Adipocyte (in vitro differentiated cells): ENCODE results near the gene THY1.
"Not testable (repeated sequence)": the region's sequence is repeated elsewhere in the genome, so short reads cannot be mapped to it uniquely, and the experiment has no call there.

ENCODE experiments used
- DNase-seq: peaks from one replicate; pipeline ENCODE4 v3.0.0-alpha.2; 2015; ENCODE audit warnings: low read depth
- H3K27me3 ChIP-seq: replicated peaks from 2 replicates; pipeline ENCODE4 v1.7.0; 2013; ENCODE audit warnings: mild to moderate bottlenecking, low read length, moderate library complexity; ENCODE audit not compliant: control insufficient read depth, insufficient read depth
- H3K36me3 ChIP-seq: 2 replicates; pipeline ENCODE4 v1.7.0; 2013; ENCODE audit warnings: low read length, mild to moderate bottlenecking, moderate library complexity; ENCODE audit not compliant: control insufficient read depth, insufficient read depth, severe bottlenecking
- H3K4me1 ChIP-seq: 2 replicates; pipeline ENCODE4 v1.7.0; 2013; ENCODE audit warnings: mild to moderate bottlenecking, low read length, moderate library complexity; ENCODE audit not compliant: control insufficient read depth, insufficient read depth
- H3K4me3 ChIP-seq: 2 replicates; pipeline ENCODE4 v1.7.0; 2013; ENCODE audit warnings: mild to moderate bottlenecking, low read length, moderate library complexity
- H3K9ac ChIP-seq: 2 replicates; pipeline ENCODE4 v1.7.0; 2013; ENCODE audit warnings: mild to moderate bottlenecking, low read length, moderate library complexity
- H3K9me3 ChIP-seq: 2 replicates; pipeline ENCODE4 v1.7.0; 2013; ENCODE audit warnings: mild to moderate bottlenecking, low read length, moderate library complexity; ENCODE audit not compliant: control insufficient read depth

THY1 gene

DNA sequence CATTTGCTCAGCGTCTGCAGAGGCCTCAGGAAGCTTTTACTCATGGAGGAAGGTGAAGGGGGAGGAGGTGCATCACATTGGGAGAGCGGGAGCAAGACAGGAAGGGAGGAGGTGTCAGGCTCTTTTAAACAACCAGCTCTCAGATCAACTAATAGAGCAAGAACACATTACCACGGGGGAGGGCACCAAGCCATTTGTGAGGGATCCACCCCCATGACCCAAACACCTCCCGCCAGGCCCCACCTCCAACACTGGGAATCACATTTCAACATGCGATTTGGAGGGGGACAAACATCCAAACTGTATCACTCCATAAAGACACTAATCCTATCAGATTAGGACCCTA is 18.9 kb upstream of the THY1 start:
- H3K9me3 ChIP-seq = no peaks in the 10 kb centered on the region
- no peaks in the 10 kb centered on the region for H3K36me3 ChIP-seq
- DNase-seq = no peak
- peaks cover 24% of the 10 kb centered on the region for H3K4me1 ChIP-seq
- H3K27me3 ChIP-seq = no peaks in the 10 kb centered on the region
- no peak overlapping the region for H3K9ac ChIP-seq
- H3K4me3 ChIP-seq = no peak overlapping the region

DNA sequence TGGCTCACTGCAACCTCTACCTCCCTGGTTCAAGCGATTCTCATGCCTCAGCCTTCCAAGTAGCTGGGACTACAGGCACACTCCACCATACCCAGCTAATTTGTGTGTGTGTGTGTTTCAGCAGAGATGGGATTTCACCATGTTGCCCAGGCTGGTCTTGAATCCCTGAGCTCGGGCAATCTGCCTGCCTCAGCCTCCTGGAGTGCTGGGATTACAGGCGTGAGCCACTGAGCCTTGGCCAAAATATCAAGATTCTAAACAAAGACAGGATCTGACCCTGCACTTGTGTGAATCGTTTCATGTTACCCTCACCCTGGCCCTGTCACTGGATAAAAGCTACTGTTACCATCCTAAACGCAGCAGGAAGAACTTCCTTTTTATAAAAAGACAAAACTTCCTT is 15.6 kb upstream of the THY1 start:
- DNase-seq = no peak
- H3K9me3 ChIP-seq = no peaks in the 10 kb centered on the region
- H3K4me3 ChIP-seq = no peak overlapping the region
- H3K9ac ChIP-seq = no peak overlapping the region
- peaks cover 17% of the 10 kb centered on the region for H3K4me1 ChIP-seq
- no peaks in the 10 kb centered on the region for H3K36me3 ChIP-seq
- H3K27me3 ChIP-seq = no peaks in the 10 kb centered on the region

DNA sequence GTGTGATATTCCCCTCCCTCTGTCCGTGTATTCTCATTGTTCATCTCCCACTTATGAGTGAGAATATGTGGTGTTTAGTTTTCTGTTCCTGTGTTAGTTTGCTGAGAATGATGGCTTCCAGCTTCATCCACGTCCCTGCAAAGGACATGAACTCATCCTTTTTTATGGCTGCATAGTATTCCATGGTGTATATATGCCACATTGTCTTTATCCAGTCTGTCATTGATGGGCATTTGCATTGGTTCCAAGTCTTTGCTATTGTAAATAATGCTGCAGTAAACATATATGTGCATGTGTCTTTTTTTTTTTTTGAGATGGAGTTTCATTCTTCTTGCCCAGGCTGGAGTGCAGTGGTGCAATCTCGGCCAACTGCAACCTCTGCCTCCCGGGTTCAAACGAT is 14.5 kb upstream of the THY1 start:
- not testable (repeated sequence) for H3K27me3 ChIP-seq, DNase-seq, H3K9ac ChIP-seq, H3K9me3 ChIP-seq, H3K4me3 ChIP-seq, H3K36me3 ChIP-seq
- H3K4me1 ChIP-seq = peaks cover 26% of the 10 kb centered on the region

DNA sequence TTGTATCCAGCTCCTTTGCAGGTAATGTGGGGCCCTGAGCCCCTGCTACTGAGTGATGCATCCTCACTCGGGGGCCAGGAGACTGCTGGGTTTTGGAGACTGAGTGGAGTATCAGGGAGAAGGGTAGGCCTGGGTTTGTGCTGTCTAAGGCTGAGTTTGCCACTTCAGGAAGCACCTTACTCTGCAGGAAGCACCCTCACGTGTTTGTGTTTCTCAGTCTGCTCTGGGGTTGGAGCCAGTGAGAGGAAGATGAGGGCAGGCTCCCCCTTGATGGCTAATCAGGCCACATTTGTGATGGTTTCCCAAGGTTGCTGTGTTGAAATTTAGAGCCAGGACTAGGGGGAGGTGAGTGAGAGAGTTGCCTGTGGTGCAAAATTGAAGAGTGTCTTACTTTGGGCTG is 13.7 kb upstream of the THY1 start:
- DNase-seq = no peak
- H3K4me1 ChIP-seq = peaks cover 32% of the 10 kb centered on the region
- no peaks in the 10 kb centered on the region for H3K36me3 ChIP-seq
- H3K4me3 ChIP-seq = no peak overlapping the region
- H3K27me3 ChIP-seq = no peaks in the 10 kb centered on the region
- H3K9ac ChIP-seq = no peak overlapping the region
- H3K9me3 ChIP-seq = no peaks in the 10 kb centered on the region

DNA sequence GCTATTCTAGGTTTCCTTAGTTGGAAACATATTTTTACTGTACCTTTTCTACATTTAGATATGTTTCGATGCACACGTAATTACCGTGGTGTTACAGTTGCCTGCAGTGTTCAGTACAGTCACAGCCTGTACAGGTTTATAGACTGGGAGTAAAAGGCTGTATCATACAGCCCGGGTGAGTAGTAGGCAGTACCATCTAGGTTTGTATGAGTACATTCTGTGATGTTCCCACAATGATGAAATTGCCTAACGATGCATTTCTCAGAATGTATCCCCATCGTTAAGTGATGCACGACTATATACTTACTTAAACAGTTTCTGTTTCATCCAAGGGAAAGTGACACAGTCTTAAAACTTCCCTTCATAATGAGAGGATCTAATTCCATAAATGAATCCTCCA is 13.1 kb upstream of the THY1 start:
- H3K36me3 ChIP-seq = no peaks in the 10 kb centered on the region
- H3K9ac ChIP-seq = no peak overlapping the region
- H3K9me3 ChIP-seq = no peaks in the 10 kb centered on the region
- H3K4me3 ChIP-seq = no peak overlapping the region
- no peak for DNase-seq
- H3K4me1 ChIP-seq = peaks cover 32% of the 10 kb centered on the region
- no peaks in the 10 kb centered on the region for H3K27me3 ChIP-seq

DNA sequence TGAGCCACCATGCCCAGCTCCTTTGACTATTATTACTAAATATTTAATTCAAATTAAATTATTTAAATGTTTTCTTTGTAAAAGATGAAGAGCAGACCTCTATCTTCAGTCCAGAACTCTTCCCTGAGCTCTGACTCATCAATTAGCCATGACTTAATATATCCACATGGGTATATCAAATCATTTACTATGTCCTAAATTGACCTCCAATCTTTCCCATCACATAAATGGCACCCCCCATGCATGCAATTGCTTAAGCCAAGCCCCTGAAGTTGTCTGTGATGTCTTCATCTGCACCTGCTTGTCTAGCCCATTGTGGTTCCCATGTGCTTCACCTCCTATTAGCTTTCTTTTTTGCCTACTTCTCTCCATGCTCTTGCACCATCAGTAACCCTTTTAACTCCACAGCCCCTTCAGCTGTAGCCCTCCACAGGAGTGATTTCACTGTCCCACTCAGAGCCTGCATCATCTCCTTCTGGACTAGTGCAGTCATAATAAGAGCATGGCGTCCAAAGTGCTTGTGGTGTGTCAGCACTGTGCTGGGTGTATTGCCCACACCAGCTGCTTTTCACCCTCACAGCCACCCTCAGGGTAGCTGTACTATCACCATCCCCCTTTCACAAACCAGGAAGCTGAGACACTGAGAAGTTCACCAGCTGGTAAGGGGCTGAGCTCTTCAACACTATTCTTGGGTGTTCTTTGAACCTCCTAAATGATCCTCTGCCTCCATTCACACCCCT is 11.8 kb upstream of the THY1 start:
- Histone ChIP-seq H3K9me3 (no peaks in the 10 kb centered on the region), H3K36me3 (no peaks in the 10 kb centered on the region), H3K4me1 (peaks cover 32% of the 10 kb centered on the region), H3K27me3 (no peaks in the 10 kb centered on the region), H3K4me3 (no peak overlapping the region), H3K9ac (no peak overlapping the region)
- no peak for DNase-seq

DNA sequence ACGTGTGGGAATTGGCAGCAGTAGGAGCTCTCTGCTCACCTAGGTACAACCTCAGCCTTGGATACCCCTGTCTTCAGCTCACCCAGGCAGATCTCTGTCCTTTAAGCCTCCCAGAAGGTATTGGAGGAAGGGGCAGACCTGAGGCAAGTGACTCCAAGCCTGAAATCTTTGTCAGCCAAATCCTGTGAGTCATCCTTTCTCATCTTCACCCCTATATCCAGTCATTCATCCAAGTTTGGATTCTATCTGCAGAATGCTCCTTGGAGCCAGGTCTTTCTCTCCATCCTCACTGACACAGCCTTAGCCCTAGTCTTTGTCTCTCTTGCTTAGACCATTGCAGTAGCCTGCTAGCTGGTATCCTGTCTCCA is 10.4 kb upstream of the THY1 start:
- no peak for DNase-seq
- H3K4me1 ChIP-seq = peaks cover 32% of the 10 kb centered on the region
- no peaks in the 10 kb centered on the region for H3K36me3 ChIP-seq
- H3K9me3 ChIP-seq = no peaks in the 10 kb centered on the region
- peak overlapping the region; percentile 63 for H3K4me3 ChIP-seq
- no peaks in the 10 kb centered on the region for H3K27me3 ChIP-seq
- H3K9ac ChIP-seq = peak overlapping the region; percentile 81

DNA sequence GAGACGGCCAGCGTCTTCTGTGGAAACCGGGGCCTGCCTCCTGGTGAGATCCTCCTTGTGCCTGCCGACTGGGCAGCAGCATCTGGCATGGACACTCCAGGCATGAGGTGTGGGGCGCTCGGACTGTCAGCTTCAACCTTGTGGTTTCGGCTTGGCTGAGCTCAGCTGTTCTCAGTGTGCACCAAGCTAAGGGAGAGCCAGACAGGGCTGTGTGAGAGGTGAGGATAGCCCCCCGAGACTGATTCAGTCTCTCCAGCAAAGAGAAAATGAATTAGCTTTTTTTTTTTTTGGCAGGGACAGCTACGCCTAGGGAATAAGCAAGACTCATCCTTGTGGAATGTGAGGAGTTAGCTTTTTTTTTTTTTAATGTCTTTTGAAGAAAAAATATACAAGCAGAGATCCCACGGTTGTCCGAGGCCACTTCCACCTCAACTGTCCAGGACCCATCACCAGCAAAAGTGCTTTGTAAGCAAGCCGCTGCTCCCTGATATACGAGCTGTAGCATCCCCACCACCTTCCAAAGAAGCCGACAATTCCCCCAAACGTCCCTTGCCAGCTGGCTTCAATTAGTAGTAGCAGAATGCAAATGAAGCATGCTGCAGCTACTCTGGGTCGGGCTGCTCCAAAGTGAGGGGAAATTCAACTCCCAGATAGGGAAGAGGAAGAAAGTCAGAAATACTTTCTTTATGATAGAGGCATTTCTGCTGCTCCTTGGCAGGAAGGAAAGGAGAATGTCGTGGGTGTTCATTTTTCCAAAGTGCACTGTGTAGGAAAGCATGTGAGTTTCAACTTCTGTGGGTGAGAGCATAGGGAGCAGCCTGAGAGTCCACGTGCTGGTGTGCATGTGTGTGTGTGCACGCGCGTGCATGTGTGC is 9.7 kb upstream of the THY1 start:
- H3K9me3 ChIP-seq = no peaks in the 10 kb centered on the region
- H3K9ac ChIP-seq = peak overlapping the region; percentile 81
- H3K27me3 ChIP-seq = no peaks in the 10 kb centered on the region
- DNase-seq = peak; percentile 77
- peak overlapping the region; percentile 63 for H3K4me3 ChIP-seq
- H3K36me3 ChIP-seq = no peaks in the 10 kb centered on the region
- peaks cover 33% of the 10 kb centered on the region for H3K4me1 ChIP-seq

DNA sequence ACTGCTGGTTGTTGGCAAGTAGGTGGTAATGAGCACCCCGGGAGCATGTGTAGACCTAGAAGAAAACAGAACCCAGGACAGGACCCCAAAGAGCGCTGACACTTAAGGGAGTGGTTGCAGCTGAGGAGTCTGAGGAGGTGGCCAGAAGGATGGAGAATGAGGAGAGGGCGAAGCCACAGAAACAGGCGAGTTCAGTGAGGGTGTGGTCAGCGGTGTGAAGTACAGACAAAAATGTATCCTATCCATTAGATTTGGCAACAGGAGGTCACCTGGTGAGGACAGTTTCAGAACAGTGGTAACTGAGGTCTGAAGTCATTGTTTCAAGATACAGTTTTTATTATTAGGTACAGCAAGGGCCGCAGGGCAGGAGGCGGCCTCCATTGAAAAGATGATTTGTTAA is 8.6 kb upstream of the THY1 start:
- Histone ChIP-seq H3K4me3 (no peak overlapping the region), H3K27me3 (no peaks in the 10 kb centered on the region), H3K36me3 (no peaks in the 10 kb centered on the region), H3K9me3 (no peaks in the 10 kb centered on the region), H3K9ac (no peak overlapping the region), H3K4me1 (peaks cover 41% of the 10 kb centered on the region)
- no peak for DNase-seq

DNA sequence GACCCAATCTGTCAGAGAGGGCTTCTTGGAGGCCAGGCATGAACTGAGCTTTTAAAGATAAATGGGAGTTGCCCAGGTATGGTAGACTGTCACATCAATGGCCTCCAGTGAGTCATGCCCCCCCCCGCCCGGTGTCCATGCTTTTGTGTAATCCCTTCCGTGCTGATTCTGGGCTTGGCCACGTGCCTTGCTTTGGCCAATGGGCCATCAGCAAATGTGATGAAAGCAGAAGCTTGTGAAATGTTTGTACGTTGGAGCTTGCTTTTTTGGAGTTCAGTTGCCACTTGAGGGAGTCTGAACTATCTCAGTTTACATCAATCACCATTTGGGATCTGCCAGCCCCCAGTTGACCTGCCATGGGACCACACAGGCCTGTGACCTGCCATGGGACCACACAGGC is 4.3 kb upstream of the THY1 start:
- H3K27me3 ChIP-seq = no peaks in the 10 kb centered on the region
- peaks cover 22% of the 10 kb centered on the region for H3K4me1 ChIP-seq
- H3K9me3 ChIP-seq = no peaks in the 10 kb centered on the region
- H3K4me3 ChIP-seq = no peak overlapping the region
- DNase-seq = no peak
- no peak overlapping the region for H3K9ac ChIP-seq
- no peaks in the 10 kb centered on the region for H3K36me3 ChIP-seq

DNA sequence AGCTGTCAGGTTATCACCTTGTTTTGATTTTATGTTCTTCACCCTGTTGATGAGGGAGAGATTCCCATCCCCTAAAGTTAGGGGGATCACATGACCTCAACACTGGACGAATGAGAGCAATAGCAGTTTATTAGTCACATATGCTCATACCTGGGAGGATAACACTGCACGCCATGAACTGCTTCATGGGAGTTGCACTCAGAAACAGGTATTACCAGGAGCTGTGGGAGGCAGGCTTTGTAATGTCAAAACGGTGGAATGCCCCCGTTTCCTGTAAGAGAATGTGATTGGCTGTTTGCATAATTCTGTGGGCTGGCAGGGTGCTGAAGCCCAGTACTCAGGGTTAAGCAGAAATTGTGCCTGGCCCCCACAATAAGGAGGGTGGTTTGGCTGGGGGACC is 3.2 kb upstream of the THY1 start:
- no peaks in the 10 kb centered on the region for H3K9me3 ChIP-seq

More for the DNA sequence above, 3.2 kb upstream of the THY1 start:
- no peak for DNase-seq
- Histone ChIP-seq H3K4me3 (no peak overlapping the region), H3K27me3 (no peaks in the 10 kb centered on the region), H3K9ac (no peak overlapping the region), H3K36me3 (no peaks in the 10 kb centered on the region), H3K4me1 (peaks cover 17% of the 10 kb centered on the region)
